Neuron (in vitro differentiated cells): ENCODE measurements around the gene CWC27.

Source experiments
- H2AFZ ChIP-seq: one replicate; pipeline ENCODE4 v1.6.1; 2013; ENCODE audit warnings: low read depth, mild to moderate bottlenecking, inconsistent platforms, low read length, moderate library complexity
- H3K27me3 ChIP-seq: one replicate; pipeline ENCODE4 v1.6.1; 2013; ENCODE audit warnings: low read length; ENCODE audit not compliant: insufficient read depth
- H3K36me3 ChIP-seq: one replicate; pipeline ENCODE4 v1.6.1; 2013; ENCODE audit warnings: low read length; ENCODE audit not compliant: insufficient read depth
- H3K4me1 ChIP-seq: one replicate; pipeline ENCODE4 v1.6.1; 2013; ENCODE audit warnings: low read length; ENCODE audit not compliant: insufficient read depth
- H3K4me3 ChIP-seq: 2 replicates; pipeline ENCODE4 v1.5.1; 2013; ENCODE audit warnings: mild to moderate bottlenecking, low read length, moderate library complexity
- H3K9me3 ChIP-seq: one replicate; pipeline ENCODE4 v1.6.1; 2013; ENCODE audit warnings: low read length

The CWC27 gene

GRCh38 chr5:64768358-64769312 is at the start of gene CWC27, which contains the start of gene SREK1IP1:
CWC27 (plus strand) TSS chr5:64768930; CDS start chr5:64769147, 217 bp downstream.
SREK1IP1 (minus strand) TSS chr5:64768691; CDS start chr5:64768517, 174 bp downstream.
- H3K27me3 ChIP-seq, result no peaks in the 10 kb centered on the region
- H3K36me3 ChIP-seq, result peaks cover 28% of the 10 kb centered on the region
- no peaks in the 10 kb centered on the region for H3K9me3 ChIP-seq
- H2AFZ ChIP-seq, result peak within 1 kb of the TSS; percentile 41
- peaks cover 20% of the 10 kb centered on the region for H3K4me1 ChIP-seq
- H3K4me3 ChIP-seq, result peak within 1 kb of the TSS; percentile 90

- no peaks in the 10 kb centered on the region for H3K27me3 ChIP-seq
- no peaks in the 10 kb centered on the region for H3K4me1 ChIP-seq
- H3K4me3 ChIP-seq, result no peak overlapping the region
- H3K9me3 ChIP-seq, result no peaks in the 10 kb centered on the region
- H3K36me3 ChIP-seq, result peaks cover 45% of the 10 kb centered on the region
- H2AFZ ChIP-seq, result no peak overlapping the region
Measured at GRCh38 chr5:64722588-64722987, 46.1 kb upstream of the CWC27 start.

- Histone ChIP-seq H3K9me3 (no peaks in the 10 kb centered on the region), H2AFZ (no peak overlapping the region), H3K4me1 (no peaks in the 10 kb centered on the region), H3K27me3 (no peaks in the 10 kb centered on the region), H3K4me3 (no peak overlapping the region), H3K36me3 (peaks cover 57% of the 10 kb centered on the region)
Measured at GRCh38 chr5:64727150-64727549, 41.6 kb upstream of the CWC27 start.

GRCh38 chr5:64742411-64742810 is 26.3 kb upstream of the CWC27 start:
- Histone ChIP-seq H2AFZ (no peak overlapping the region), H3K4me1 (no peaks in the 10 kb centered on the region), H3K27me3 (no peaks in the 10 kb centered on the region), H3K4me3 (no peak overlapping the region), H3K9me3 (no peaks in the 10 kb centered on the region), H3K36me3 (peaks cover 29% of the 10 kb centered on the region)

GRCh38 chr5:64742821-64743220 is 25.9 kb upstream of the CWC27 start:
- Histone ChIP-seq H2AFZ (no peak overlapping the region), H3K9me3 (no peaks in the 10 kb centered on the region), H3K36me3 (peaks cover 29% of the 10 kb centered on the region), H3K27me3 (no peaks in the 10 kb centered on the region), H3K4me3 (no peak overlapping the region), H3K4me1 (no peaks in the 10 kb centered on the region)

GRCh38 chr5:64744914-64745313 is 23.8 kb upstream of the CWC27 start:
- no peak overlapping the region for H3K4me3 ChIP-seq

GRCh38 chr5:64746446-64746845 is 22.3 kb upstream of the CWC27 start:
- no peak overlapping the region for H3K4me3 ChIP-seq
- no peaks in the 10 kb centered on the region for H3K4me1 ChIP-seq
- peaks cover 5% of the 10 kb centered on the region for H3K36me3 ChIP-seq
- no peaks in the 10 kb centered on the region for H3K9me3 ChIP-seq
- H3K27me3 ChIP-seq, result no peaks in the 10 kb centered on the region
- H2AFZ ChIP-seq, result no peak overlapping the region

More at GRCh38 chr5:64744914-64745313, 23.8 kb upstream of the CWC27 start:
- peaks cover 14% of the 10 kb centered on the region for H3K36me3 ChIP-seq
- H3K9me3 ChIP-seq, result no peaks in the 10 kb centered on the region
- H3K4me1 ChIP-seq, result no peaks in the 10 kb centered on the region
- H3K27me3 ChIP-seq, result no peaks in the 10 kb centered on the region
- no peak overlapping the region for H2AFZ ChIP-seq

- Histone ChIP-seq H2AFZ (no peak overlapping the region), H3K9me3 (no peaks in the 10 kb centered on the region), H3K4me3 (no peak overlapping the region), H3K27me3 (no peaks in the 10 kb centered on the region), H3K4me1 (no peaks in the 10 kb centered on the region), H3K36me3 (peaks cover 13% of the 10 kb centered on the region)
Measured at GRCh38 chr5:64749385-64749784, 19.3 kb upstream of the CWC27 start.

- Histone ChIP-seq H3K27me3 (no peaks in the 10 kb centered on the region), H3K4me3 (no peak overlapping the region), H3K9me3 (no peaks in the 10 kb centered on the region), H3K4me1 (peaks cover 11% of the 10 kb centered on the region), H2AFZ (no peak overlapping the region), H3K36me3 (peaks cover 12% of the 10 kb centered on the region)
Measured at GRCh38 chr5:64754066-64754465, 14.7 kb upstream of the CWC27 start.

- Histone ChIP-seq H3K27me3 (no peaks in the 10 kb centered on the region), H3K4me3 (no peak overlapping the region), H3K36me3 (peaks cover 12% of the 10 kb centered on the region), H2AFZ (no peak overlapping the region), H3K9me3 (no peaks in the 10 kb centered on the region), H3K4me1 (peaks cover 39% of the 10 kb centered on the region)
Measured at GRCh38 chr5:64758901-64759300, 9.8 kb upstream of the CWC27 start.

GRCh38 chr5:64759960-64760660 is 8.6 kb upstream of the CWC27 start:
- Histone ChIP-seq H2AFZ (no peak overlapping the region), H3K36me3 (peaks cover 20% of the 10 kb centered on the region), H3K27me3 (no peaks in the 10 kb centered on the region), H3K4me1 (peaks cover 39% of the 10 kb centered on the region), H3K9me3 (no peaks in the 10 kb centered on the region), H3K4me3 (no peak overlapping the region)

GRCh38 chr5:64763948-64764503 is 4.7 kb upstream of the CWC27 start:
- Histone ChIP-seq H2AFZ (no peak overlapping the region), H3K9me3 (no peaks in the 10 kb centered on the region), H3K4me1 (peaks cover 39% of the 10 kb centered on the region), H3K36me3 (peaks cover 36% of the 10 kb centered on the region), H3K27me3 (no peaks in the 10 kb centered on the region), H3K4me3 (no peak overlapping the region)
